Measurements from ENCODE around the gene ANTXR2. TPM values are rescaled to one million over a fixed set of nuclear protein-coding genes. Genes with fewer than 3 reads are reported as not detected.

Gene ANTXR2
- total RNA-seq, 2 experiments from 2014 or later, result 52.0 to 55.0 TPM

DNA sequence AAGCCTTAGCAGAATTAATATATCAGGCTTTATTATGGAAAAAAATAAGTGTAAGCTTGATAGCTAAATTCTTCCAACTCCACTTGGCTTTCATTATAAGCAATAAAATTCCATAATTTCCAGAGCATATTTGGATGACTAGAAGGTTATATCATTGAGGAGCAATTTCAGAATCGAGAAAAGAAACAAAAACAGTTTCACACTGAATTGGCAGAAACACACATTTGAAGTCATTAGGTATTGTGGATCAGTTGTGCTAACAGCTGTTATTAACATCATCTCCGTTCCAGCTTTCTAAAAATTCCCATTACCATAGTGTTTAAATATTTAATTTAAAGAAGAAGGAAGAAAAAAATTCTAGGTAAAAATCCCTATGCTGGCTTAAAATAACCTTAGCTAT is 92.6 kb downstream of the ANTXR2 start:
- DNase-seq, result no peak
- CTCF ChIA-PET, result interaction anchor here (1.0 to 1.2 kb wide), 2 partner anchors 11 to 14 kb away, joined by 3 to 5 read pairs; no protein-coding TSS in a partner anchor
- Mint-ChIP-seq H3K27me3 (no peaks in the 10 kb centered on the region), H3K9me3 (ENCODE audit: low read depth) (peaks cover 2% of the 10 kb centered on the region), H3K4me3 (no peak overlapping the region), H3K36me3 (peaks cover 62% of the 10 kb centered on the region), H3K27ac (no peak overlapping the region), H3K4me1 (peaks cover 7% of the 10 kb centered on the region)
- ATAC-seq, result no peak

DNA sequence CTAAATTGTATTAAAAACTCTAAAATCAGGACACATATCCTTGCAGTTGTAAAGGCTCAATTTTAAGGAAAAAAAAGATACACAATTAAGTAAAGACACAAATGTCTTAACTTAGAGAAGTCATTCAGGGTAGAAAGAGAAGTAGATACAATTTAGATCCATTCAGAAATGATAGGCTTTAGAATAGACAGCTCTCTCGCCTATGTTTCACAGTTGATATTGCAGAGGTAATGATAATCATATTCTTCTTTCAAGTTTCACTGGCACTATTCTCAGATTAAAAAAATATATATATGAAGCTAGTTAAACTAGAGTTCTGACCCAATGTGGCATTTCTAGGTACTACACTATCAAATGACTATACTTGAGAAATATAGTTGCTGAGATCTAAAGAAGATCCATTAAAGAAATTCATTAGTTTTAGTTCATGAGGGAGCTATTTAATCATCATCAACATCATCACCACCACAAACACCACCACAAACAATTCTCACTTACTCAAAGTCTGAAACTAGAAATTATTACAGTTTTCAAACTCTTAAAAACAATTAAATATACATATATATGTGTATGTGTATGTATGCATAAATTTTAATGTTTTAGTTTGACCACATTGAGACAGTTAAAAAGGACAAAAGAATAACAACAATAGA is 93.1 kb downstream of the ANTXR2 start:
- Mint-ChIP-seq H3K9me3 (ENCODE audit: low read depth) (peaks cover 2% of the 10 kb centered on the region), H3K36me3 (peaks cover 63% of the 10 kb centered on the region), H3K4me1 (peaks cover 7% of the 10 kb centered on the region), H3K4me3 (no peak overlapping the region), H3K27ac (no peak overlapping the region), H3K27me3 (no peaks in the 10 kb centered on the region)
- DNase-seq (no peak), ATAC-seq (no peak)
- CTCF ChIA-PET, result interaction anchor here (0.6 to 1.2 kb wide), 3 partner anchors 11 to 66 kb away, joined by 3 to 5 read pairs (median 3); no protein-coding TSS in a partner anchor

DNA sequence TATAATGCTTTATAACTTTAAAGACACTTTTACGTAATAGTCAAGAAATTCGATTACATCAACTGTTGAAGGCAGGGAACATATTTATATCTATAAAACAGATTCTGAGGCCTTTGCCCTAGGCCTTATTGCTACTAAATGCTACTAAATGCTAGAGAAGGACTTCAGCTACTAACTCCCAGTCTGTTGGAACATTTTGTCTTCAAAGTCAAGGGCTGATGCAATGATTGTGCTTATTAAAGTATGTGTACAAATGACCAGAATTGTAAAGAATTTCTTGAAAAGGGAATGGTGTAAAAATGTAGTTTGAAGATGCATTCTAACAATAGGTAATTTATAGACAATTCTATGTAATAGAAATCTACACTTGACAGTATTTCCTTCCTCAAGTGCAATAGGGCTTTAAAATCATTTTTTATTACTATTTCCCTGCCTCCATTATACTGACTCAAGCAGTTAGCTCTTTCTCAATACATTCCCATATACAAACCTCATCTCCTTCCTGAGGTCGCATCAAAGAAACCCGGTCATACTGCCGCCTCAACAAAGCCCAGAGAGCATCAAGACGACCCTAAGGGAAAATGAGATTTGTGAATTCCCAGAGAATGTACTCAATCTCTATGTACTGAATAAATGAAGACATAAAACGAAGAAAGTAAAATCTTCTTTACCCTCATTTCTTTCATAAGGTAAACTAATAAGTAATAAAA is 95.7 kb downstream of the ANTXR2 start:
- Mint-ChIP-seq H3K9me3 (ENCODE audit: low read depth) (peaks cover 6% of the 10 kb centered on the region), H3K27ac (no peak overlapping the region), H3K4me1 (peaks cover 7% of the 10 kb centered on the region), H3K4me3 (no peak overlapping the region), H3K27me3 (no peaks in the 10 kb centered on the region), H3K36me3 (peaks cover 64% of the 10 kb centered on the region)
- ATAC-seq (no peak), DNase-seq (no peak)
- CTCF ChIA-PET, result no interaction called here

DNA sequence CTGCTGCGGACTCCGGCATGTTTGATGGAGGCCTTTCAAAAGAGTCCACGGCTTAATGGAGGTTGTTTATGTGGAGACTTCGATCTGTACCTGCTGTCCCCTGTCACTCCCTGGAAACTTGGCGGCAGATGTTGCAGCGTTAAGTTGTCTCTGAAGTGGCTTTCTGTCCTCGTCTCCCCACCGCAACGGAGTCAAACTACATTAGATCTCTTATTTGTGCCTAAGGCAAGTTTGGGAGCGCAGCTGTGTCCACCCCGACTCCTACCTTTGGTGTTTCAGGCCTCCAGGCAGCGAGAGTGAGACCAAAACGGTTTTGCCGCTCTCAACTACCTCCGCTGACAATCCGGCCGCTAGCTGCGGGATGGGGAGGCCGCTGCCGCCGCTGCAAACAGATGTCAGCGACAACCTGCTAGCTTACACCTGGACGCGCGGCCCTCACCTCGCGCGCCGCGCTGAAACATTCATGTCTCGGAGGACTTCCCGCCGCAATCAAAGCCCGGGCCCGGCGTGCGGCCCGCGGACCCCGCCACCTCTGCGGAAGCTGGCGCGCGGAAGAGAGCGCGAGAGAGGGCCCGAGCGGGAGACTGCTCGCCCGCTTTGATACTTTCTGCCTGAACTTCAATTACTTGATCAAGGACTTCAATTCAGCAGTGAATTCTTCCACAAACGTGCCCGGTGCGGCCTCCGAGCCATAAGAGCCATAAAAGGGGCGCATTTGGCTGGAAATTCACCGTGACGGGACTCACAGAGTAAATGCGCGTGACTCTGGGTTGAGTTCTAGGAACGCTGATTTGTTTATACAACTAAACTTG is 108.4 kb downstream of the ANTXR2 start:
- no peak overlapping the region for H3K27ac Mint-ChIP-seq
- ATAC-seq, result no peak
- no peak for DNase-seq
- H3K36me3 Mint-ChIP-seq, result peaks cover 26% of the 10 kb centered on the region
- H3K9me3 Mint-ChIP-seq (ENCODE audit: low read depth), result peaks cover 2% of the 10 kb centered on the region
- H3K4me3 Mint-ChIP-seq, result no peak overlapping the region
- no peaks in the 10 kb centered on the region for H3K4me1 Mint-ChIP-seq
- CTCF ChIA-PET, result interaction anchor here (0.5 kb wide), 1 partner anchor 11 kb away, joined by 3 read pairs; no protein-coding TSS in a partner anchor
- no peaks in the 10 kb centered on the region for H3K27me3 Mint-ChIP-seq

DNA sequence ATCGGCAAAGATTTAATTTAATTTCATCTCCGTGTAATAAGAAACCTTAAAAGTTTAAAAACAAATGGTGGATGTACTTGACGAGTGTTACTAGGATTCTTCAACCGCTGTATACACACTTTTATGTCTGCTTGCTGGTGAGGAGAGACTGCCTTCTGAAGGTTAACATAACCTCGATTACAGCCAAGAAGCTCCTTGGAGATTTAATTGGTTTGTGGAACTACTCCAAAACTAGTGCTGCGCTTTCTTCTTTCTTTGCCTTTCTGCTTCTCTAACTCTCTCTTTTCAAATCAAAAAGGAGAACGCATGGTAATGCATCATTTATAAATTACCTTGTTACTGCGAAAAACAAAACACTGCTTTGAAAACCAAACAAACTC is 109.0 kb downstream of the ANTXR2 start:
- CTCF ChIA-PET, result interaction anchor here (0.5 kb wide), 1 partner anchor 12 kb away, joined by 3 read pairs; no protein-coding TSS in a partner anchor
- ATAC-seq, result no peak
- Mint-ChIP-seq H3K27me3 (no peaks in the 10 kb centered on the region), H3K9me3 (ENCODE audit: low read depth) (peaks cover 2% of the 10 kb centered on the region), H3K36me3 (peaks cover 26% of the 10 kb centered on the region), H3K4me3 (no peak overlapping the region), H3K27ac (no peak overlapping the region), H3K4me1 (no peaks in the 10 kb centered on the region)
- DNase-seq, result no peak

DNA sequence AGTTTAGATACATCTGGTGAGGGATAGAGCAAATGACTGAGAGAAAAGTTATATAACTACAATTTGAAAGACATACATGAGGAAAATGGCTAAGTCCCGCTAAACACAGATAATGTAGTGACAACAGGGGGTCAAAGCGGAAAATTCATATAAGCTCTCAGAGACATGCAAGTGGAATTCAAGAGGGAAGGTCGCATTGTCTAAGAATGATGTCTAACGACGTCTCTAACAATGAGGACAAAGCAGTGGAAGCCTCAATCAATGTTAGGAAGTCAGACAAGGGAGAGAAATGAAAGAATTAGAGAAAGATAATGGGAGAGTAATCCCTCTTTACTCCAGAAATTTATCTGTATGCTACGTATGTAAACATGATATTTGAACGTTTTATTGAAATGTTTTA is 113.4 kb downstream of the ANTXR2 start:
- Mint-ChIP-seq H3K4me3 (no peak overlapping the region), H3K4me1 (no peaks in the 10 kb centered on the region), H3K27ac (no peak overlapping the region), H3K9me3 (ENCODE audit: low read depth) (no peaks in the 10 kb centered on the region), H3K27me3 (no peaks in the 10 kb centered on the region), H3K36me3 (peaks cover 17% of the 10 kb centered on the region)
- no peak for ATAC-seq
- no peak for DNase-seq
- CTCF ChIA-PET, result no interaction called here

DNA sequence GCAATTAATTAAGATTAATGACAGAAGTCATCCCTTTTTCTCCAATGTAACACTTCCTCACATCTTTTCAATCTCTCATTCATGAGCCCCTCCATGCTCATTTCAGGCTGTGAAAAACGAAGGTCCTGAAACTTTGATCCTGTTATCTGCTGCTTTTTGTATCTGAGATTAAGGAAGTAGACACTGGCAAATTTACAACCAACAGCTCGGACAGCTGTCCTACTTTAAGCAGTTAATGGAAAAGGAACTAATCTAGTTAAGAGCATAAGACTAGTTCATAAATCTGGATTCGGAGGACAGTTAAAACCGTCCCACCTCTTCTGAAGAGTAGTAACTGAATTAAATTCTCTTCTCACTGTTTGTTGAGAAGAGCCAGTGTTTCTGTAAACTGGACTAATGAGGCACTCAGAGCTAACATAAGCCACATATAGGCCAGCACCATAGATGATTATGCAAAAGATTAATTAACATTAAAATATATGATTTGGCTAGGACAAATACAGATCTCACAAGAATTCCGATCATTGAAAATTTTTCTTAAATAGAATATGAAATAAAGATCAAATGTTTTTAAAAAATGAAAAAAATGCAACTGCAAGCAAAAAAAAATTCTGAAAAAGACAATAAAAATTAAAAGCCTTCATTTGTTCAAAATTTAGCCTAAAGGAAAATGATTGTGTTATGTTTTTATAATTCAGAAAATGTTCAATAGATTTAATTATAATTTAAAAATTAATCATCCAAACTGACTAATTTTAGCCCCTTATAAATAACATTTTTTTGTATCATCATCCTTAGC is 114.4 kb downstream of the ANTXR2 start:
- CTCF ChIA-PET, result no interaction called here

DNA sequence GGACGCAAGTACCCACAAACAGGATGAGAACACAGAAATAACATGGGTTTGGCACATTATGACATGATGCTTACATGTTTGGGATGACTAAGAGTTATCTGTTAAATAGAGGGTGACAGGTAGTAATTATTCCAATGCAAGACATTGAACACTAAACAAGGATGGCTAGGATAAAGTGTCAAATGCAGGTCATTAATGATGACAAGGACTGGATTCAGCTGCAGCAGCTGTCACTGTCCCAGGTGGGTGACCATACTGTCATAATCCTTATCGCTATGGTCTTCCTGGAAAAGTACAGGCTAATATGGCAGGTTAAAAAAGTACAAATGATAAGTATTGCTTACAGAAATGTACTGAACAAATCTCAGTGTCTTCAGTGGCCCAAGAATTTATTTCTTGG is 123.9 kb downstream of the ANTXR2 start:
- no peak overlapping the region for H3K27ac Mint-ChIP-seq
- ATAC-seq (no peak), DNase-seq (no peak)
- no peak overlapping the region for H3K4me3 Mint-ChIP-seq
- H3K9me3 Mint-ChIP-seq (ENCODE audit: low read depth), result no peaks in the 10 kb centered on the region
- H3K4me1 Mint-ChIP-seq, result peaks cover 3% of the 10 kb centered on the region
- CTCF ChIA-PET, result interaction anchor here (0.6 kb wide), 1 partner anchor 14 kb away, joined by 3 read pairs; no protein-coding TSS in a partner anchor
- H3K27me3 Mint-ChIP-seq, result no peaks in the 10 kb centered on the region
- peaks cover 10% of the 10 kb centered on the region for H3K36me3 Mint-ChIP-seq

More for the DNA sequence above, 114.4 kb downstream of the ANTXR2 start:
- H3K27me3 Mint-ChIP-seq, result no peaks in the 10 kb centered on the region
- H3K27ac Mint-ChIP-seq, result no peak overlapping the region
- no peak for DNase-seq
- no peaks in the 10 kb centered on the region for H3K9me3 Mint-ChIP-seq (ENCODE audit: low read depth)
- H3K4me1 Mint-ChIP-seq, result no peaks in the 10 kb centered on the region
- no peak for ATAC-seq
- H3K4me3 Mint-ChIP-seq, result no peak overlapping the region
- H3K36me3 Mint-ChIP-seq, result peaks cover 10% of the 10 kb centered on the region

DNA sequence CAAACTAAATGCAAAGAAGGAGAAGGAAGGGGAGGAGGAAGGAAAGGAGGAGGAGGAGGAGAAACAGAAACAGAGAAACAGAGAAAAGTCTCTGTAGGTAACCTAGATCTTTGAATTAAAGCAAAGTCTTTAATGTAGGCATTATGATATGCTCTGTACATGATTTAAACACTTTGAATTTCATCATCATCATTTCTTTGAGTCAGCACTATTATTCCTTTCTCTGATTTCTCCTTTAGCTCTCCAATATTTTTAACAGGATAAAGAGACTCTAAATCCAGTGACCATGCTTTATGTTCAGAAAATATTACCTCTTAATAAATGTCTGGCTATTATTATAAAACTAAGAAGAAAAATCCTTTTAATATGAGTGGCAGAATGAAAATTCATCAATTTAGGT is 124.3 kb downstream of the ANTXR2 start:
- CTCF ChIA-PET, result no interaction called here
- H3K4me3 Mint-ChIP-seq, result no peak overlapping the region
- peaks cover 3% of the 10 kb centered on the region for H3K4me1 Mint-ChIP-seq
- H3K27ac Mint-ChIP-seq, result no peak overlapping the region
- H3K9me3 Mint-ChIP-seq (ENCODE audit: low read depth), result no peaks in the 10 kb centered on the region
- no peak for ATAC-seq
- no peak for DNase-seq
- H3K27me3 Mint-ChIP-seq, result no peaks in the 10 kb centered on the region
- H3K36me3 Mint-ChIP-seq, result peaks cover 8% of the 10 kb centered on the region

DNA sequence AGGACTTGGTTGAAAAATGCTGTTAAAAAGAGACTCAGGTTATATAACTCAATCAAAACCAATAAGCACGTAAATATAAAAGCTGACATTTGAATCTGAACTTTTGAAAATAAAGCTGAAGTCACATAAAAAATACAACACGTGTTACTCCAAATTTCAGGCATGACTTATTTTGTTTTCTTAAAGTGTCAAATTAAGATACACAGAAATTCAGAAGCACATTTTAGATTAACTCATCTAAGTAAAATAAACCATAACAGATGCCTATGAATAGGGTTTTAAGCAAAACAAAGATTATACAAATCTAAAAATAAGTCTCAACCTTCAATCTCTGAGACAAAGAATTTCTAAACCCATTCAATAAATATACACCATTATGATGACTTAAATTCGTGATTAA is 124.8 kb downstream of the ANTXR2 start:
- H3K4me1 Mint-ChIP-seq, result peaks cover 3% of the 10 kb centered on the region
- CTCF ChIA-PET, result no interaction called here
- ATAC-seq, result no peak
- H3K4me3 Mint-ChIP-seq, result no peak overlapping the region
- no peaks in the 10 kb centered on the region for H3K27me3 Mint-ChIP-seq
- H3K27ac Mint-ChIP-seq, result no peak overlapping the region
- no peak for DNase-seq
- H3K36me3 Mint-ChIP-seq, result peaks cover 8% of the 10 kb centered on the region
- no peaks in the 10 kb centered on the region for H3K9me3 Mint-ChIP-seq (ENCODE audit: low read depth)

DNA sequence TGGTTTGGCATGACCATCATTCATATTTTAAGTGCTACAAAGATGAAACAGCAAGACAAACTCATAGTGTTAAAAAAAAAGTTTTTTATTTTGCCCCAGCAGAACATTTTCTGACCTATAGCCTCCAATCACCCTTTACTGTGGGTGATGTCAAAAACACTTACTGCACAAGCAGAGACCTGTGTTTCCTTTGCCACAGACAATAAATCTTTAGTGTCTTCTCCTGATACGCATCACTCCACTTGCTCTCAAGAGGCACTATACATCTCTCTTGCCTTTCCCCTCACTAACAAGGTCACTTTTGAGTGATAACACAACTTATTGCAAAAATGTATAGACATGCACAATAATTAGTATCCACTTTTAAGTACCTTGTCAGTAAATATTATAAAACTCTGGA is 125.6 kb downstream of the ANTXR2 start:
- CTCF ChIA-PET, result no interaction called here
- Mint-ChIP-seq H3K27ac (no peak overlapping the region), H3K27me3 (no peaks in the 10 kb centered on the region), H3K9me3 (ENCODE audit: low read depth) (no peaks in the 10 kb centered on the region), H3K36me3 (peaks cover 7% of the 10 kb centered on the region), H3K4me3 (no peak overlapping the region), H3K4me1 (peaks cover 3% of the 10 kb centered on the region)
- ATAC-seq (no peak), DNase-seq (no peak)

DNA sequence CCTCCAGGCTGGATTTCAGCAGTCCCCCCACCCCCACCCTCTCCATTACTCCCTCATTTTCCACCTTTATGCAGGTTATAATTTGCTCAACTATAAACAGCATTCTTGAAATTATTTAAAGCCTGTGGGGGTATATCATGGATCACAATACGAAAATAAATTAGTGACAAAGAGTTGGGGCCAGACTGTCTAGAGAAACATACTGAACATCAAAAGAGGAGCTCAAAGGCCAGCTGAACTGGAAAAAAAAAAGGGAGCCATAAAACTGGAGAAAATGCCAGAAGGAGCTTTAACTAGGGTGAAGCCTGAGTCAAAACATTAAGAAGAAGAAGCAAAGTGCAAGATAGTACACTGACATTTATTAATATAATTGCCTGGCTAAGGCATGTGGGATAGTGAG is 137.8 kb downstream of the ANTXR2 start:
- H3K36me3 Mint-ChIP-seq, result peaks cover 5% of the 10 kb centered on the region
- CTCF ChIA-PET, result interaction anchor here (0.6 kb wide), 1 partner anchor 14 kb away, joined by 3 read pairs; no protein-coding TSS in a partner anchor

DNA sequence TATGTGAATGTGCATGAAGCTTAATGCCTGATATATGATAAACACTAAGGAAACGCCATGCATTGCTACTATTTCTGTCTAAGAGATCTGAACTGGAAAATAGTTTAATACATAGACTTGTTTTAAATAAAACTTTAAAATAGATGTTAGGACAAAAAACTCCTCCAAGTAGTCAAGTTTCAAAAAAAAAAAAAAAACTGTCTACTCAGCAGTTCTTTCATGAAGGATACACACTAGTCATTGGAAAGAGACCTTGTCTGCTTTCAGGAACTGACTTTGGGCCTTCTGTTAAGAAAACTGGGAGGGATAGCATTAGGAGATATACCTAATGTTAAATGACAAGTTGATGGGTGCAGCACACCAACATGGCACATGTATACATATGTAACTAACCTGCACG is 138.4 kb downstream of the ANTXR2 start:
- Mint-ChIP-seq H3K36me3 (peaks cover 5% of the 10 kb centered on the region), H3K27ac (no peak overlapping the region), H3K27me3 (no peaks in the 10 kb centered on the region), H3K9me3 (ENCODE audit: low read depth) (no peaks in the 10 kb centered on the region), H3K4me1 (no peaks in the 10 kb centered on the region), H3K4me3 (no peak overlapping the region)
- DNase-seq (no peak), ATAC-seq (no peak)
- CTCF ChIA-PET, result no interaction called here

More for the DNA sequence above, 137.8 kb downstream of the ANTXR2 start:
- H3K27me3 Mint-ChIP-seq, result no peaks in the 10 kb centered on the region
- H3K4me1 Mint-ChIP-seq, result no peaks in the 10 kb centered on the region
- no peaks in the 10 kb centered on the region for H3K9me3 Mint-ChIP-seq (ENCODE audit: low read depth)
- DNase-seq, result no peak
- no peak overlapping the region for H3K4me3 Mint-ChIP-seq
- no peak overlapping the region for H3K27ac Mint-ChIP-seq
- no peak for ATAC-seq

Measured in activated CD8-positive, alpha-beta memory T cell treated with anti-CD3 and anti-CD28 coated beads, Interleukin-2, amount 10 ng/mL, durations not matched to agents 7 days and 5 days (primary cell).